SK-N-SH (cell line): ENCODE data around the gene TAF11. TPM values are rescaled to one million over a fixed set of nuclear protein-coding genes. Genes with fewer than 3 reads are reported as not detected.

Source experiments
- CTCF ChIA-PET: fragments of 300-600, 350-600 bp; formaldehyde crosslinking; extraction: SDS; loops from one replicate; lab custom pipeline; 2021; lab: Yijun Ruan, JAX
- POLR2A ChIA-PET: fragments of 350-600 bp; sonication (Branson Sonifier 250); formaldehyde crosslinking; extraction: SDS; loops from one replicate; lab custom pipeline; 2020; ENCODE audit warnings: antibody characterized with exemption, inconsistent platforms; lab: Yijun Ruan, JAX
- DNase-seq: peaks from one replicate; pipeline ENCODE4 v3.0.0; 2012
- H2AFZ ChIP-seq: fragments of 200-600 bp; sonication (generic); 2 replicates; pipeline ENCODE4 v1.8.1; 2016; ENCODE audit warnings: antibody characterized with exemption, mild to moderate bottlenecking, low read depth
- H3F3A ChIP-seq: fragments of 200-600 bp; sonication (generic); replicated peaks from 2 replicates; pipeline ENCODE3; 2016; ENCODE audit warnings: antibody characterized with exemption, mild to moderate bottlenecking; ENCODE audit not compliant: insufficient read depth
- H3K27ac ChIP-seq, 2 experiments: fragments of 200-500 bp in 1 of 2; fragments of 200-600 bp in 1 of 2; sonication (Bioruptor generic) in 1 of 2; sonication (generic), shearing (Covaris generic) in 1 of 2; 2 replicates each; pipeline versions ENCODE4 v1.5.1 to v1.6.1; 2014 to 2016; ENCODE audit warnings: low read depth in 2 of 2, inconsistent platforms in 1 of 2, low read length in 1 of 2, mild to moderate bottlenecking in 1 of 2, mixed read lengths in 1 of 2
- H3K27me3 ChIP-seq: fragments of 200-600 bp; sonication (generic), shearing (Covaris generic); 2 replicates; pipeline ENCODE4 v1.6.1; 2016; ENCODE audit warnings: mixed run types; ENCODE audit not compliant: insufficient read depth
- H3K36me3 ChIP-seq, 2 experiments: fragments of 200-500 bp in 1 of 2; fragments of 200-600 bp in 1 of 2; sonication (Bioruptor generic) in 1 of 2; sonication (generic) in 1 of 2; replicated peaks in 1 of 2; 2 replicates each; pipeline versions ENCODE3 to v1.5.1; 2014 to 2016; ENCODE audit warnings: low read length in 1 of 2, mild to moderate bottlenecking in 1 of 2; ENCODE audit not compliant: insufficient read depth in 2 of 2, control insufficient read depth in 1 of 2
- H3K4me1 ChIP-seq, 2 experiments: fragments of 200-500 bp in 1 of 2; fragments of 200-600 bp in 1 of 2; sonication (Bioruptor generic) in 1 of 2; sonication (generic), shearing (Covaris generic) in 1 of 2; 2 replicates each; pipeline versions ENCODE4 v1.5.1 to v1.6.1; 2014 to 2016; ENCODE audit warnings: low read depth in 1 of 2, low read length in 1 of 2, mixed run types in 1 of 2; ENCODE audit not compliant: insufficient read depth in 2 of 2, control insufficient read depth in 1 of 2
- H3K4me2 ChIP-seq: fragments of 200-600 bp; sonication (generic), shearing (Covaris generic); 2 replicates; pipeline ENCODE4 v1.6.1; 2017; ENCODE audit warnings: mixed run types
- H3K4me3 ChIP-seq, 2 experiments: fragments of 200-500 bp in 1 of 2; fragments of 200-600 bp in 1 of 2; sonication (Bioruptor generic) in 1 of 2; sonication (generic), shearing (Covaris generic) in 1 of 2; 2 replicates each; pipeline versions ENCODE4 v1.5.1 to v1.8.1; 2014 to 2016; ENCODE audit warnings: low read depth in 2 of 2, inconsistent platforms in 1 of 2, low read length in 1 of 2, mild to moderate bottlenecking in 1 of 2, mixed read lengths in 1 of 2, moderate library complexity in 1 of 2
- H3K79me2 ChIP-seq: fragments of 200-600 bp; sonication (generic); 2 replicates; pipeline ENCODE4 v1.8.1; 2017; ENCODE audit warnings: mild to moderate bottlenecking; ENCODE audit not compliant: insufficient read depth
- H3K9ac ChIP-seq: fragments of 200-600 bp; sonication (generic); 2 replicates; pipeline ENCODE4 v1.6.1; 2017; ENCODE audit warnings: mixed run types
- H3K9me2 ChIP-seq: fragments of 200-600 bp; sonication (generic); 2 replicates; pipeline ENCODE4 v1.6.1; 2017; ENCODE audit warnings: mixed run types
- H3K9me3 ChIP-seq: fragments of 200-600 bp; sonication (generic); 2 replicates; pipeline ENCODE4 v1.6.1; 2017; ENCODE audit warnings: mixed run types, mild to moderate bottlenecking, moderate library complexity
- H4K20me1 ChIP-seq: fragments of 200-600 bp; sonication (generic); 2 replicates; pipeline ENCODE4 v1.6.1; 2017; ENCODE audit warnings: mild to moderate bottlenecking, mixed run types; ENCODE audit not compliant: insufficient read depth
- ELF1 ChIP-seq: IDR thresholded peaks from 2 replicates; pipeline ENCODE4 v1.4.0; 2012
- EZH2phosphoT487 ChIP-seq: fragments of 200-600 bp; sonication (generic); IDR thresholded peaks from 2 replicates; pipeline ENCODE4 v1.6.1; 2017; ENCODE audit warnings: low read depth, mixed run types, mild to moderate bottlenecking, antibody characterized with exemption, moderate library complexity, borderline replicate concordance
- FOXM1 ChIP-seq: IDR thresholded peaks from 2 replicates; pipeline ENCODE4 v1.4.0; 2012; ENCODE audit warnings: low read depth, mild to moderate bottlenecking
- GATA2 ChIP-seq: sonication (generic); formaldehyde crosslinking; IDR thresholded peaks from 2 replicates; pipeline ENCODE4 v1.5.0; 2020; ENCODE audit warnings: mild to moderate bottlenecking, missing genetic modification reagents
- MEF2A ChIP-seq: IDR thresholded peaks from 2 replicates; pipeline ENCODE4 v1.4.0; 2012; ENCODE audit warnings: low read depth, borderline replicate concordance
- MXI1 ChIP-seq: IDR thresholded peaks from 2 replicates; pipeline ENCODE4 v1.6.1; 2012; ENCODE audit warnings: mild to moderate bottlenecking, low read depth, low read length, improper control_type of control experiment
- POLR2AphosphoS5 ChIP-seq: IDR thresholded peaks from 2 replicates; pipeline ENCODE4 v1.6.1; 2012; ENCODE audit warnings: low read depth, low read length
- RCOR1 ChIP-seq: fragments of 150-350 bp; IDR thresholded peaks from 2 replicates; pipeline ENCODE4 v1.6.1; 2017; ENCODE audit warnings: antibody characterized with exemption, low read length
- RFX5 ChIP-seq: IDR thresholded peaks from 2 replicates; pipeline ENCODE4 v1.6.1; 2012; ENCODE audit warnings: mild to moderate bottlenecking, improper control_type of control experiment, low read length
- RXRA ChIP-seq: IDR thresholded peaks from 2 replicates; pipeline ENCODE4 v1.4.0; 2012; ENCODE audit warnings: low read depth, mild to moderate bottlenecking, borderline replicate concordance
- SMC3 ChIP-seq: IDR thresholded peaks from 2 replicates; pipeline ENCODE4 v1.6.1; 2012; ENCODE audit warnings: low read depth, low read length, improper control_type of control experiment
- TAF1 ChIP-seq: IDR thresholded peaks from 2 replicates; pipeline ENCODE4 v1.6.1; 2012; ENCODE audit warnings: low read depth, mild to moderate bottlenecking, low read length, moderate library complexity, borderline replicate concordance
- TCF12 ChIP-seq: IDR thresholded peaks from 2 replicates; pipeline ENCODE4 v1.4.0; 2012
- TEAD4 ChIP-seq: IDR thresholded peaks from 2 replicates; pipeline ENCODE4 v1.4.0; 2012; ENCODE audit warnings: mild to moderate bottlenecking, borderline replicate concordance; ENCODE audit not compliant: insufficient read depth
- USF1 ChIP-seq: IDR thresholded peaks from 2 replicates; pipeline ENCODE4 v1.4.0; 2012; ENCODE audit warnings: low read depth, borderline replicate concordance
- USF2 ChIP-seq: fragments of 150-350 bp; IDR thresholded peaks from 2 replicates; pipeline ENCODE4 v1.6.1; 2017; ENCODE audit warnings: antibody characterized with exemption, low read length, low read depth, borderline replicate concordance
- WGBS: methylation state at CpG from one replicate; pipeline ENCODE4 v1.1.6; 2017; ENCODE audit warnings: low lambda C conversion rate; 5-methylcytosine and 5-hydroxymethylcytosine counted together
- polyA plus RNA-seq, 3 experiments: library from polyadenylated mRNA; depleted of rRNA; stranded (reverse); fragments of >200 nt; gene quantifications; 2 replicates each; pipeline ENCODE4 v1.2.3, GENCODE V29; 2012
- TF ChIP-seq, protein P1 (sequence below): IDR thresholded peaks from 2 replicates; pipeline ENCODE4 v1.4.0; 2012; ENCODE audit warnings: low read depth
- TF ChIP-seq, protein P2 (sequence below): IDR thresholded peaks from 2 replicates; pipeline ENCODE4 v1.4.0; 2012; ENCODE audit warnings: low read depth, borderline replicate concordance
- TF ChIP-seq, protein P3 (sequence below): fragments of 150-350 bp; IDR thresholded peaks from 2 replicates; pipeline ENCODE4 v1.6.1; 2016; ENCODE audit warnings: mild to moderate bottlenecking, low read depth, low read length

The TAF11 gene
- polyA plus RNA-seq, 1 of the 3 experiments (the other 2 are of a cell fraction): 21.8 TPM

DNA sequence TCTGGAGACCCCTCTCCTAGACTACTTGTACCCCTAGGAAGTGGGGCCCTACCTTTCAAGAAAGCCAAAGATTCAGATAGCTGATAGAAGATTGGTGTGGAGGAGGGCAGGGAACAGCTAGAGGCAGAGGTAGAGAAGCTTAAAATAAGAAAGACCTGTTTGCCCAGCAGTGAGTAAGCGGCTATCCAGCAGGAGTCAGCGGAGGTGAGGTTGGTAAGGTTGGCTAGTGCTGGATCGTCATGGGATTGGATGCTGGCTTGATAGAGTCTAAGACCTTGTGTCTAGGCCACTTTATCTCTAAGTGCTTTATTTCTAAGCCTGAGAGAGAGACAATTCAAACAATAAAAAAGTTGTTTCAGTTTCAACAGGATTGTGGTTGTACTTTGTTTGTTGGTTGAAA, 20.4 kb upstream of the TAF11 start:
- Histone ChIP-seq H2AFZ (no peak overlapping the region), H3K4me2 (no peak overlapping the region), H3K27me3 (no peaks in the 10 kb centered on the region), H4K20me1 (peaks cover 17% of the 10 kb centered on the region), H3K4me1 (peaks cover 0 to 16% of the 10 kb centered on the region in 2 experiments; a peak in 2 of 4 replicates), H3K9me3 (no peaks in the 10 kb centered on the region), H3K27ac (no peak overlapping the region), H3K9ac (no peak overlapping the region), H3K79me2 (peaks cover 50% of the 10 kb centered on the region; the same call in 1 of the 2 replicates), H3K4me3 (no peak overlapping the region), H3K9me2 (no peaks in the 10 kb centered on the region), H3K36me3 (peaks cover 0 to 6% of the 10 kb centered on the region in 2 experiments), H3F3A (no peaks in the 10 kb centered on the region)
- WGBS: 98% methylated on average over 3 of the region's 3 CpGs
- ChIA-PET CTCF (interaction anchor here (1.4 kb wide), 1 partner anchor 40 kb away, joined by 3 read pairs; no protein-coding TSS in a partner anchor), POLR2A (no interaction called here)
- DNase-seq: no peak
- no peak for TF ChIP-seq TAF1
- no peak for TF ChIP-seq ELF1
- TF ChIP-seq MEF2A: no peak
- no peak for TF ChIP-seq RFX5
- no peak for TF ChIP-seq MXI1
- no peak for TF ChIP-seq FOXM1
- TF ChIP-seq, protein P1, sequence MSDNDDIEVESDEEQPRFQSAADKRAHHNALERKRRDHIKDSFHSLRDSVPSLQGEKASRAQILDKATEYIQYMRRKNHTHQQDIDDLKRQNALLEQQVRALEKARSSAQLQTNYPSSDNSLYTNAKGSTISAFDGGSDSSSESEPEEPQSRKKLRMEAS: no peak
- TF ChIP-seq, protein P2, sequence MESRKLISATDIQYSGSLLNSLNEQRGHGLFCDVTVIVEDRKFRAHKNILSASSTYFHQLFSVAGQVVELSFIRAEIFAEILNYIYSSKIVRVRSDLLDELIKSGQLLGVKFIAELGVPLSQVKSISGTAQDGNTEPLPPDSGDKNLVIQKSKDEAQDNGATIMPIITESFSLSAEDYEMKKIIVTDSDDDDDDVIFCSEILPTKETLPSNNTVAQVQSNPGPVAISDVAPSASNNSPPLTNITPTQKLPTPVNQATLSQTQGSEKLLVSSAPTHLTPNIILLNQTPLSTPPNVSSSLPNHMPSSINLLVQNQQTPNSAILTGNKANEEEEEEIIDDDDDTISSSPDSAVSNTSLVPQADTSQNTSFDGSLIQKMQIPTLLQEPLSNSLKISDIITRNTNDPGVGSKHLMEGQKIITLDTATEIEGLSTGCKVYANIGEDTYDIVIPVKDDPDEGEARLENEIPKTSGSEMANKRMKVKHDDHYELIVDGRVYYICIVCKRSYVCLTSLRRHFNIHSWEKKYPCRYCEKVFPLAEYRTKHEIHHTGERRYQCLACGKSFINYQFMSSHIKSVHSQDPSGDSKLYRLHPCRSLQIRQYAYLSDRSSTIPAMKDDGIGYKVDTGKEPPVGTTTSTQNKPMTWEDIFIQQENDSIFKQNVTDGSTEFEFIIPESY: no peak
- TF ChIP-seq TCF12: no peak
- no peak for TF ChIP-seq USF2
- TF ChIP-seq, protein P3, sequence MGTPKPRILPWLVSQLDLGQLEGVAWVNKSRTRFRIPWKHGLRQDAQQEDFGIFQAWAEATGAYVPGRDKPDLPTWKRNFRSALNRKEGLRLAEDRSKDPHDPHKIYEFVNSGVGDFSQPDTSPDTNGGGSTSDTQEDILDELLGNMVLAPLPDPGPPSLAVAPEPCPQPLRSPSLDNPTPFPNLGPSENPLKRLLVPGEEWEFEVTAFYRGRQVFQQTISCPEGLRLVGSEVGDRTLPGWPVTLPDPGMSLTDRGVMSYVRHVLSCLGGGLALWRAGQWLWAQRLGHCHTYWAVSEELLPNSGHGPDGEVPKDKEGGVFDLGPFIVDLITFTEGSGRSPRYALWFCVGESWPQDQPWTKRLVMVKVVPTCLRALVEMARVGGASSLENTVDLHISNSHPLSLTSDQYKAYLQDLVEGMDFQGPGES: no peak

DNA sequence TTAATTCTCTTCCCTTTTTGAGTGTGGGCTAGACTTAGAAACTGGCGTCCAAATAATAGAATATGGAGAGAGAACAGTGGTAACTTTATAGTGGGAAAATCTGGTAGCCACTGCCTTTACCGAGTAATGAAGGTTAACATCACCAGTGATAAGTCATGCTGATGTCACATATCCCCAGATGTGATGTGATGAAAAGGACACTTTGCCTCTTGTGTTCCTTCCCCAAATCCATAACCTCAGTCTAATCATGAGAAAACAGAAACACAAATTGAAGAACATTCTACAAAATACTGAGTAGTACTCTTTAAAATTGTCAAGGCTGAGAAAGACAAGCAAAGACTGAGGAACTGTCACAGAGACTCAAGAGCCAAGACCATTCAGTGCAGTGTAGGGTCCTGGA, 19.0 kb upstream of the TAF11 start:
- H2AFZ ChIP-seq: no peak overlapping the region
- H3K9me3 ChIP-seq: no peaks in the 10 kb centered on the region
- H3K4me2 ChIP-seq: no peak overlapping the region
- peaks cover 0 to 6% of the 10 kb centered on the region in 2 experiments for H3K36me3 ChIP-seq
- no peaks in the 10 kb centered on the region for H3K27me3 ChIP-seq
- H4K20me1 ChIP-seq: peaks cover 6% of the 10 kb centered on the region; the same call in 1 of the 2 replicates
- peaks cover 8% of the 10 kb centered on the region for H3F3A ChIP-seq
- WGBS: 98% methylated on average over 2 of the region's 2 CpGs
- POLR2A ChIA-PET: no interaction called here
- H3K4me1 ChIP-seq: peaks cover 0 to 8% of the 10 kb centered on the region in 2 experiments; a peak in 2 of 4 replicates
- DNase-seq: no peak
- H3K79me2 ChIP-seq: peaks cover 45% of the 10 kb centered on the region; the same call in 1 of the 2 replicates
- no peaks in the 10 kb centered on the region for H3K9me2 ChIP-seq
- H3K4me3 ChIP-seq: no peak overlapping the region
- no peak overlapping the region for H3K9ac ChIP-seq
- H3K27ac ChIP-seq: no peak overlapping the region
- CTCF ChIA-PET: no interaction called here
- TF ChIP-seq, protein P2: no peak
- TF ChIP-seq RXRA (no peak), TEAD4 (no peak), FOXM1 (no peak), USF1 (no peak), MXI1 (no peak), EZH2phosphoT487 (no peak), SMC3 (no peak), GATA2 (CRISPR knock-in tag) (no peak), RCOR1 (no peak), POLR2AphosphoS5 (no peak)
- TF ChIP-seq, protein P3: no peak
